Fibroblast of lung (primary cell): Measurements from ENCODE around the gene PALM.

Experiments
- CTCF ChIP-seq, 2 donors: IDR thresholded peaks in 1 of 2; conservative IDR thresholded peaks in 1 of 2; 1 replicate in 1 of 2; 2 replicates in 1 of 2; pipeline ENCODE4 v1.5.1; 2011 to 2012; ENCODE audit warnings: low read length in 2 of 2, control low read depth in 1 of 2, inconsistent platforms in 1 of 2, low read depth in 1 of 2, mild to moderate bottlenecking in 1 of 2
- EZH2 ChIP-seq: IDR thresholded peaks from 2 replicates; pipeline ENCODE4 v1.5.1; 2012; ENCODE audit warnings: low read length, control low read depth, mild to moderate bottlenecking; ENCODE audit errors: missing control alignments

DNA sequence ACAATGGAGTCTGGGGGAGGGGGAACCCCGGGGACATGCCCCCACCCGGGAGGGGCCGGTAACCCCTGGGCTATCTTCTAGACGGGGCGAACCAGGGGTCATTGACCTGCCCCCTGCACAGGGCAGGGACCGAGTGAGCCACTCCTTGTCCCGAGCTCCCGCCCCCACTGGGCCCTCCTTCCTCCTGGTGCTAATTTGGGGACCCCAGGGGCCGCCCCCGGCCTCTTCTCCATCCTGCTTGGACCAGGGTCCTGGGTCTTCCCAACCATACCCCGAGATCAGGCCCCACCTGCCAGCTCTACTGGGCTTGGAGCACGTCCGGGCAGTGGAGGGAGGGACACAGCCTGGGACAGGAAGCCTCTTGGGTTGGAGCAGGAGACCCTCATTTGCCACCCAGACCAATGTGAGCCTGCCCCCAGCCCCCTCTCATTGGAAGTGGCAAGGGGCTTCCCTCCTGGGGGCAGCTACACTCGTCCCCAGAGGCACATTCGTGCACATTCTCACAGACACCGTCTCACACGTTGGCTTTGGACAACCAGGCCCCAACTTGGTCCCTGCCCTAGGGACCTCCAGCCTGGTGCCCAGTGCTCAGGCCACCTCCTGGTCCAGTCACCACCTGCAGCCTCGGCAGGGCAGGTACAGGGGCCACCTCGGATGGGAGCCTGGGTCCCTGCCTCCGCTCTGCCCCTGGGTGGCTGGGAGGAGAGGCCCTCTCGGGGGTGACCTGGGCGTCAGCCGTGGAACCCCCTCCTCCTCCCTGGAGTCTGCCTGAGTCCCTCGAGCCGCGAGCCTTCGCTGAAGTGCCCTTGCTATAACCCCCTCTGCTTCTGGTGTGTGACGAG, 38.9 kb downstream of the PALM start:
- TF ChIP-seq CTCF (conservative IDR thresholded peaks at IDR 0.05 in 1 of 2, IDR thresholded peaks at IDR 0.05 in 1 of 2; ENCODE audit: low read depth in 1 of 2, low read length in 2 of 2) = no peak
- TF ChIP-seq EZH2 = no peak
